ENCODE measurements around the gene CCL3.

The CCL3 gene

DNA sequence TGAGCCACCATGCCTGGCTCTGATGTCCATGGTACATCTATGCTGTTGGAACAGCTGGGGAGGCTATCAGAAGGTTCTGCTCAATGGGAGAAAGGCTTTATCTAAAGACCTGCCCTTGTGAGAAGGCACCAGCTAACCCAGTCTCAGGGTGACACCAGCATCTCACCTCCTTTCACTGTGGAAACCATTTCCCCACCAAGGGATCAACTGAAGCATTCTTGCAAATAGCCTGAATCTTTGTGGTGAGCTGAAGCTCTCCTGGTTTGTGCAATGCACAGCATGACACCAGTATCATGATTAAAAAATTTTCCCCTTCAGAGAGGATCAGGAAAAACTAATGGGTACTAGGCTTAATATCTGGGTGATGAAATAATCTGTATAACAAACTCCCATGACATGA is 20.8 kb downstream of the CCL3 start:
- H3K27me3 ChIP-seq (ENCODE audit: insufficient read depth, low read depth) = no peaks in the 10 kb centered on the region
- H2AFZ ChIP-seq (ENCODE audit: low read depth) = no peak overlapping the region
- no peaks in the 10 kb centered on the region for H3K79me2 ChIP-seq (ENCODE audit: insufficient read depth, low read depth)
- no peak for TF ChIP-seq CTCF (conservative IDR thresholded peaks at IDR 0.05; ENCODE audit: low read depth, low read length)
- no peak overlapping the region for H3K27ac ChIP-seq
- no peak overlapping the region for H3K4me3 ChIP-seq (IDR thresholded peaks at IDR 0.05; ENCODE audit: insufficient read depth, low read depth, low read length)
- H3K36me3 ChIP-seq (ENCODE audit: insufficient read depth) = no peaks in the 10 kb centered on the region
- H3K4me1 ChIP-seq (ENCODE audit: low read depth, poor library complexity, severe bottlenecking) = no peaks in the 10 kb centered on the region
- no peak overlapping the region for H3K4me2 ChIP-seq
- H4K20me1 ChIP-seq (ENCODE audit: insufficient read depth) = no peaks in the 10 kb centered on the region
- no peak overlapping the region for H3K9ac ChIP-seq

GRCh38 chr17:36068524-36068923 is 21.4 kb downstream of the CCL3 start:
- Histone ChIP-seq H3K4me3 (IDR thresholded peaks at IDR 0.05; ENCODE audit: insufficient read depth, low read depth, low read length) (no peak overlapping the region), H3K27ac (no peak overlapping the region), H3K4me1 (ENCODE audit: low read depth, poor library complexity, severe bottlenecking) (no peaks in the 10 kb centered on the region), H3K36me3 (ENCODE audit: insufficient read depth) (no peaks in the 10 kb centered on the region), H3K79me2 (ENCODE audit: insufficient read depth, low read depth) (no peaks in the 10 kb centered on the region), H3K27me3 (ENCODE audit: insufficient read depth, low read depth) (no peaks in the 10 kb centered on the region), H3K9ac (no peak overlapping the region), H3K4me2 (no peak overlapping the region), H4K20me1 (ENCODE audit: insufficient read depth) (no peaks in the 10 kb centered on the region), H2AFZ (ENCODE audit: low read depth) (no peak overlapping the region)
- no peak for TF ChIP-seq CTCF (conservative IDR thresholded peaks at IDR 0.05; ENCODE audit: low read depth, low read length)

GRCh38 chr17:36066365-36066985 is 23.5 kb downstream of the CCL3 start:
- H3K36me3 ChIP-seq (ENCODE audit: insufficient read depth) = no peaks in the 10 kb centered on the region
- H2AFZ ChIP-seq (ENCODE audit: low read depth) = no peak overlapping the region
- no peak overlapping the region for H3K4me3 ChIP-seq (IDR thresholded peaks at IDR 0.05; ENCODE audit: insufficient read depth, low read depth, low read length)
- H3K79me2 ChIP-seq (ENCODE audit: insufficient read depth, low read depth) = no peaks in the 10 kb centered on the region
- no peaks in the 10 kb centered on the region for H3K4me1 ChIP-seq (ENCODE audit: low read depth, poor library complexity, severe bottlenecking)
- H3K27me3 ChIP-seq (ENCODE audit: insufficient read depth, low read depth) = no peaks in the 10 kb centered on the region
- no peak for TF ChIP-seq CTCF (conservative IDR thresholded peaks at IDR 0.05; ENCODE audit: low read depth, low read length)
- H4K20me1 ChIP-seq (ENCODE audit: insufficient read depth) = no peaks in the 10 kb centered on the region
- H3K27ac ChIP-seq = no peak overlapping the region
- no peak overlapping the region for H3K9ac ChIP-seq
- H3K4me2 ChIP-seq = no peak overlapping the region

DNA sequence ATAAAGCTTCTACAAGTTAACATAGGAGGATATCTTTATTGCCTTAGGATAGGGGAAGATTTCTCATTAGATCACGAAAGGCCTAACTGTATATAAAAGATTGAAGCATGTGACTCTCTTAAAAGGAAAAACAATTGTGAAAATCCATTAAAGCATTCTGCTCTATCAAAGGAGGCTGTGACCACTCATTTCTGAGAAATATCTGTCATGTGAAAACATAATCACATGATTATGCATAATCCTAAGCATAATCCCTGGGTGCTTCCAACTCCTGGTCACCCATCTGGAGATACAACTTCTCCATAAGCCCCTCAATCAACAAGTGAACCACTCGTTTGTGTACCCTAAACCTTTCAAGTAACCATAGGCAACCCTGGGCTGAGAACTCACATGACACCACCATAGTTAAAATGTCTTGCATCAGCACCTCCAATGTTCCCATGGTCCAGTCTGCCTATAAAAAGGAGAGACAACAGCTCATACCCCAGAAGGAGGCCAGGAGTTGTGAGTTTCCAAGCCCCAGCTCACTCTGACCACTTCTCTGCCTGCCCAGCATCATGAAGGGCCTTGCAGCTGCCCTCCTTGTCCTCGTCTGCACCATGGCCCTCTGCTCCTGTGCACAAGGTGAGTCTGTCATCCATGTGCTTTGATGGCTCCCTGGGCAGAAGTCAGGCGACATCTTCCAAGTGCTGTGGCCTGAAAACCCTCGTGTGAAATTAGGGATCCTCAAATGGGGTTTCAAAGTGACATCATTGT is 26.0 kb downstream of the CCL3 start, which contains the start of gene CCL18:
Gene CCL18, plus strand, starts transcription at position 487 of the 756 bp plus-strand sequence. Its CDS starts 71 bp downstream, at position 558.
- Histone ChIP-seq H3K4me2 (no peak within 1 kb of the TSS), H3K79me2 (ENCODE audit: insufficient read depth, low read depth) (no peaks in the 10 kb centered on the region), H3K27ac (no peak within 1 kb of the TSS), H4K20me1 (ENCODE audit: insufficient read depth) (no peaks in the 10 kb centered on the region), H2AFZ (ENCODE audit: low read depth) (no peak within 1 kb of the TSS), H3K27me3 (ENCODE audit: insufficient read depth, low read depth) (no peaks in the 10 kb centered on the region), H3K9ac (no peak within 1 kb of the TSS), H3K36me3 (ENCODE audit: insufficient read depth) (no peaks in the 10 kb centered on the region), H3K4me1 (ENCODE audit: low read depth, poor library complexity, severe bottlenecking) (no peaks in the 10 kb centered on the region), H3K4me3 (IDR thresholded peaks at IDR 0.05; ENCODE audit: insufficient read depth, low read depth, low read length) (no peak within 1 kb of the TSS)
- TF ChIP-seq CTCF (conservative IDR thresholded peaks at IDR 0.05; ENCODE audit: low read depth, low read length) = no peak

Measured in KMS-11 (cell line).